Osteocyte (in vitro differentiated cells): ENCODE results near the gene SAMD4A. TPM values are rescaled to one million over a fixed set of nuclear protein-coding genes. Genes with fewer than 3 reads are reported as not detected.

Source experiments
- DNase-seq: peaks from one replicate; pipeline ENCODE4 v3.0.0; 2021; ENCODE audit warnings: mixed read lengths; ENCODE audit not compliant: unreplicated experiment; ENCODE audit errors: extremely low spot score
- H3K27ac Mint-ChIP-seq: one replicate; pipeline ENCODE4 v1.8.0; 2021; ENCODE audit warnings: mild to moderate bottlenecking, mixed read lengths; ENCODE audit not compliant: unreplicated experiment
- H3K27me3 Mint-ChIP-seq: one replicate; pipeline ENCODE4 v1.8.0; 2021; ENCODE audit warnings: mixed read lengths; ENCODE audit not compliant: unreplicated experiment
- H3K36me3 Mint-ChIP-seq: one replicate; pipeline ENCODE4 v1.8.0; 2021; ENCODE audit warnings: mixed read lengths; ENCODE audit not compliant: unreplicated experiment
- H3K4me1 Mint-ChIP-seq: one replicate; pipeline ENCODE4 v1.8.0; 2021; ENCODE audit warnings: mixed read lengths; ENCODE audit not compliant: unreplicated experiment
- H3K4me3 Mint-ChIP-seq: one replicate; pipeline ENCODE4 v1.8.0; 2021; ENCODE audit warnings: mild to moderate bottlenecking, moderate library complexity, mixed read lengths; ENCODE audit not compliant: unreplicated experiment
- H3K9me3 Mint-ChIP-seq: one replicate; pipeline ENCODE4 v1.8.0; 2021; ENCODE audit warnings: mixed read lengths; ENCODE audit not compliant: unreplicated experiment
- total RNA-seq: library from RNA; stranded (reverse); gene quantifications from 2 replicates; pipeline ENCODE4 v1.2.1, GENCODE V29; 2021
- TF ChIP-seq, protein P1 (sequence below): fragments of 200-600 bp; sonication (generic); IDR thresholded peaks from 2 replicates; pipeline ENCODE4 v1.5.0; 2021; ENCODE audit warnings: antibody characterized with exemption, mild to moderate bottlenecking, moderate library complexity

SAMD4A gene
- total RNA-seq, 1 donor from 2014 or later = 39.1 TPM

DNA sequence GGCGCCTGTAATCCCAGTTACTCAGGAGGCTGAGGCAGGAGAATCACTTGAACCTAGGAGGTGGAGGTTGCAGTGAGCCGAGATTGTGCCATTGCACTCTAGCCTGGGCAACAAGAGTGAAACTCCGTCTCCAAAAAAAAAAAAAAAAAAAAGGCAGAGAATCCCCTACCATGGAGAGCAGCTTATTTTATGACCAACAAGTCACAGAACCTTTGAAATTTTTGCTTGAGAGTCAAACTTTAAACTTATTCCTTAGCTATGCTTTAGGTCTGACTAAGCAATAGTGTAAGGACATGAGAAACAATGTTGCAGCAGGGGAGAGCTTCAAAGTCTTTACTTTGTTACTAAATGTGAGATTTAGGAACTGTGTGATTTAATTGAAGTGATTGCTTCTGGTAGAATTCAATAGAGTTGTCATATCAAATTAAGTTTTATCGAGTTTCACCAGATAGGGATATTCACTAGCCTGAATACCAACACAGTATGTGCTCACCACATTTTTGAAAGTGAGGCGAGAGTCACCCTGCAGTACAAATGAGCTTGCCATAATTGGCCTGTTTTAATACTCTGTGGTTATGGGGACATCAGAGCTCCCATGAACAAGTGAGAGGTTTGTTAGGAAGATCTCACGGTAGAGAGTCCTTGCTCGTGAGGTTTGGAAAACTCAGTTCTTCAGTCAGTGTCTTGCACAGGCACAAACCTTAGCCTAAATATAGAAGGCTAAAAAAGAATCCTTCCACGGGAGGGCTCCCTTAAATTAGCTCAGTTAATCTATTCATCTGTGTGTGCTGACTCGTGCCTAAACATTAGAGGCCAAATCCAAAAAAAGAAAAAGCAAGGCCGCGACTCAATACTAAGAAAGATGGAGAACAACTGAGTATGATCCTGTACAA, 108.6 kb downstream of the SAMD4A start:
- Mint-ChIP-seq H3K4me1 (peaks cover 79% of the 10 kb centered on the region), H3K27me3 (no peaks in the 10 kb centered on the region), H3K36me3 (peaks cover 5% of the 10 kb centered on the region), H3K27ac (peak overlapping the region; percentile 27), H3K9me3 (no peaks in the 10 kb centered on the region), H3K4me3 (no peak overlapping the region)
- no peak for DNase-seq
- TF ChIP-seq, protein P1, sequence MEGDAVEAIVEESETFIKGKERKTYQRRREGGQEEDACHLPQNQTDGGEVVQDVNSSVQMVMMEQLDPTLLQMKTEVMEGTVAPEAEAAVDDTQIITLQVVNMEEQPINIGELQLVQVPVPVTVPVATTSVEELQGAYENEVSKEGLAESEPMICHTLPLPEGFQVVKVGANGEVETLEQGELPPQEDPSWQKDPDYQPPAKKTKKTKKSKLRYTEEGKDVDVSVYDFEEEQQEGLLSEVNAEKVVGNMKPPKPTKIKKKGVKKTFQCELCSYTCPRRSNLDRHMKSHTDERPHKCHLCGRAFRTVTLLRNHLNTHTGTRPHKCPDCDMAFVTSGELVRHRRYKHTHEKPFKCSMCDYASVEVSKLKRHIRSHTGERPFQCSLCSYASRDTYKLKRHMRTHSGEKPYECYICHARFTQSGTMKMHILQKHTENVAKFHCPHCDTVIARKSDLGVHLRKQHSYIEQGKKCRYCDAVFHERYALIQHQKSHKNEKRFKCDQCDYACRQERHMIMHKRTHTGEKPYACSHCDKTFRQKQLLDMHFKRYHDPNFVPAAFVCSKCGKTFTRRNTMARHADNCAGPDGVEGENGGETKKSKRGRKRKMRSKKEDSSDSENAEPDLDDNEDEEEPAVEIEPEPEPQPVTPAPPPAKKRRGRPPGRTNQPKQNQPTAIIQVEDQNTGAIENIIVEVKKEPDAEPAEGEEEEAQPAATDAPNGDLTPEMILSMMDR = no peak

DNA sequence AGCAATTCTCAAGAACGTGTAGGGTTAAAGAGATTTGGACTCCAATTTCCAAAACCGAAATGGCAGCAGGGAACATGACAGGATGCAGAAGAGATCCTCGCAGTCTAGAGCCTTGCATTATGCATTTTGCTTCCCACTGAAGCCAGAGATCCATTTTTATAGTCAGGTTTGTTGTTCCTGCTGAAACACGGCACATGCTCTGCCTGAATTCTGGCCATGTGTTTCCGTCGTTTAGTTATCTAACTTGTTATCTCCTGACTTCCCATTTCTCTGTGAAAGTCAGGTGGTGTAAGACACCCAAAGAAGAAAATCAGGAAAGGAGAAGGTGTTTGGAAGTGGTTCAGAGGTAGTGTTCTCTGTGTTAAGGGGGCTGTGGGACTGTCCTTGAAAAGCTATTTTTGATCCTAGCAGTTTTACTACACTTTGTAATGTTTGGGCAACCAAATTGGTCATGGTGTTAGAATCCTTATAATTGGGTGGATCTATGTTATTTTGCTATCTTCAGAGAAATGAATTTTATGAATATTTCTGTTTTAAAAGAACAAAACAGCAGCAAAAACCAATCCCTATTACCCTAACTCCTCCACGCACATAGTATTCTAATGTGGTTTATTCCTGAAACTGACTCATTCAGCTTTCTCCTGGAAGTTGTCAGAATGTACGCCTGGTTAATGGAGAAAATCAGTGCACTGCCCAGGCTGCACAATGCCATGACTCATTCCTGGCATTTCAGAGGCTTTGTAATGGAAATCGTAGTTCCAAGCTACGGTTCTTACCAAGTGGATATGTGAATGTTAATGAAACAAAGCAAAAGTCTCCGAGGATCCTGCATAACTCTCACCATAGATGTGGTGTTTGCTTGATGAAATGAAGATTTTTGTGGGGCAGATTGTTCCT, 110.1 kb downstream of the SAMD4A start:
- Mint-ChIP-seq H3K4me3 (no peak overlapping the region), H3K9me3 (no peaks in the 10 kb centered on the region), H3K27me3 (no peaks in the 10 kb centered on the region), H3K4me1 (peaks cover 77% of the 10 kb centered on the region), H3K27ac (peak overlapping the region; percentile 94), H3K36me3 (no peaks in the 10 kb centered on the region)
- TF ChIP-seq, protein P1 = no peak
- DNase-seq = no peak

DNA sequence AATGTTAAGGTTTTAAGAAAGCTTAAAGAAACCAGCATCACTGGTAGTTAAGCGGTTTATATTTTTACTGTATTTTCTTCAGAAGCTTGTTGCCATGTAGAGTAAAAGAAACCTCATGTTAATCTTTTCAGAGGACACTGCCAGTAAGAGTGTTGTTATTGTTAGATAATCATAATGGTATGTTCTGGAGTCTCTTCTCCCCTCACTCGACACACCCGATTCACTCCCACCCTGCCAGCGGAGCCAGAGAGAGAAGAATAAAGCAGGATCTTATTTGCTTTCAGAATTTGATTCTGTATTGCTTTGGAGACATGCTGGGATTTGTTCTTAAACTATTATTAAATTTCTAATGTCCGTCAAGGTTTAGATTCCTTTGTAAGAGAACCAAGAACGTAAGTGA, 113.7 kb downstream of the SAMD4A start:
- H3K9me3 Mint-ChIP-seq = no peaks in the 10 kb centered on the region
- TF ChIP-seq, protein P1 = no peak
- peak overlapping the region; percentile 83 for H3K27ac Mint-ChIP-seq
- peak overlapping the region; percentile 42 for H3K4me3 Mint-ChIP-seq
- no peaks in the 10 kb centered on the region for H3K27me3 Mint-ChIP-seq
- no peaks in the 10 kb centered on the region for H3K36me3 Mint-ChIP-seq
- peaks cover 79% of the 10 kb centered on the region for H3K4me1 Mint-ChIP-seq
- no peak for DNase-seq

DNA sequence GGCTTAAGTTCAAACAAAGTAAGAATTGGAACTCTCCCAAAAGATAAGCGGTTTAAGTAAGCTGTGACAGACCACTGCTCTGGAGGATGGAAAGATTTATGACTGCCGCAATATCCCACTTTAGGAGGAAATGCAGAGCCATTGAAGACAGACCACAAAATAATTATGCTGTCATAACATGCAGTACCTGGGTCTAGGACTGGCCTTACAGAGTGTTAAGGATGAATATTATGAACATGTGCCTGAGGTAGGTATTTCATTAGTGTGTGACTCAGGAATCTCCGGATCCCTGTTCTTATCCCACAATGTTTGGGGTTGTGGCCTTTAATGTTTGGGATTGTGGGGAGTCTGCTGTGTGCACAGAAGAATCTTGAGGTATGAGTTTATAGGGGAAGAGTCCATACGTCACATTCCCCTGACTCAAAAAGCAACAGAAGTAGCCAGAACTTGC, 114.9 kb downstream of the SAMD4A start:
- H3K9me3 Mint-ChIP-seq = no peaks in the 10 kb centered on the region
- H3K4me1 Mint-ChIP-seq = peaks cover 82% of the 10 kb centered on the region
- H3K36me3 Mint-ChIP-seq = no peaks in the 10 kb centered on the region
- H3K27ac Mint-ChIP-seq = no peak overlapping the region
- TF ChIP-seq, protein P1 = no peak
- H3K27me3 Mint-ChIP-seq = no peaks in the 10 kb centered on the region
- no peak for DNase-seq
- no peak overlapping the region for H3K4me3 Mint-ChIP-seq
